Neural cell (in vitro differentiated cells): ENCODE results near the gene SMCO4. TPM values are rescaled to one million over a fixed set of nuclear protein-coding genes. Genes with fewer than 3 reads are reported as not detected.

Experiments
- H2AFZ ChIP-seq: fragments of 200-600, 300-800 bp; sonication (generic), shearing (Covaris generic); 2 replicates; pipeline ENCODE4 v1.6.0; 2014; ENCODE audit warnings: low read depth, mild to moderate bottlenecking, antibody characterized with exemption, low read length, moderate library complexity
- H3F3A ChIP-seq: fragments of 200-600 bp; shearing (Covaris generic); 2 replicates; pipeline ENCODE4 v1.6.1; 2016; ENCODE audit warnings: mild to moderate bottlenecking, moderate library complexity, mixed read lengths, antibody characterized with exemption, low read length; ENCODE audit not compliant: insufficient read depth, poor library complexity, severe bottlenecking
- H3K27ac ChIP-seq: fragments of 200-600, 300-800 bp; sonication (generic), shearing (Covaris generic); 2 replicates; pipeline ENCODE4 v1.5.1; 2014; ENCODE audit warnings: mild to moderate bottlenecking, low read length, moderate library complexity
- H3K27me3 ChIP-seq: fragments of 300-800, 200-600 bp; sonication (generic), shearing (Covaris generic); 2 replicates; pipeline ENCODE4 v1.6.0; 2014; ENCODE audit warnings: mild to moderate bottlenecking, low read depth, low read length, moderate library complexity; ENCODE audit not compliant: insufficient read depth
- H3K36me3 ChIP-seq: fragments of 300-800, 200-600 bp; sonication (generic), shearing (Covaris generic); 2 replicates; pipeline ENCODE4 v1.5.1; 2014; ENCODE audit warnings: mild to moderate bottlenecking, antibody characterized with exemption, low read length, moderate library complexity; ENCODE audit not compliant: insufficient read depth
- H3K4me2 ChIP-seq: fragments of 300-800, 200-600 bp; sonication (generic), shearing (Covaris generic); 2 replicates; pipeline ENCODE4 v1.6.0; 2014; ENCODE audit warnings: mild to moderate bottlenecking, low read length
- H3K4me3 ChIP-seq: fragments of 300-800, 200-600 bp; sonication (generic), shearing (Covaris generic); 2 replicates; pipeline ENCODE4 v1.5.1; 2014; ENCODE audit warnings: mild to moderate bottlenecking, low read length, moderate library complexity
- H3K79me2 ChIP-seq: fragments of 200-600 bp; shearing (Covaris generic); replicated peaks from 2 replicates; pipeline ENCODE4 v1.6.0; 2014; ENCODE audit warnings: mild to moderate bottlenecking, low read length, moderate library complexity; ENCODE audit not compliant: insufficient read depth
- H3K9ac ChIP-seq: fragments of 300-800, 200-600 bp; sonication (generic), shearing (Covaris generic); 2 replicates; pipeline ENCODE4 v1.6.1; 2016; ENCODE audit warnings: mild to moderate bottlenecking, low read length, mixed read lengths
- H3K9me2 ChIP-seq: fragments of 200-600 bp; shearing (Covaris generic); 2 replicates; pipeline ENCODE4 v1.6.1; 2016; ENCODE audit warnings: mild to moderate bottlenecking, low read length, mixed read lengths; ENCODE audit not compliant: insufficient read depth
- H3K9me3 ChIP-seq: fragments of 200-600, 300-800 bp; sonication (generic), shearing (Covaris generic); 2 replicates; pipeline ENCODE4 v1.6.1; 2016; ENCODE audit warnings: mild to moderate bottlenecking, mixed run types, low read length, moderate library complexity, mixed read lengths
- H4K20me1 ChIP-seq: fragments of 200-600 bp; shearing (Covaris generic); 2 replicates; pipeline ENCODE4 v1.6.1; 2016; ENCODE audit warnings: mild to moderate bottlenecking, mixed run types; ENCODE audit not compliant: insufficient read depth
- EP300 ChIP-seq: fragments of 450-650 bp; conservative IDR thresholded peaks from 2 replicates; pipeline ENCODE4 v1.6.1; 2014; ENCODE audit warnings: antibody characterized with exemption, mild to moderate bottlenecking, moderate library complexity; ENCODE audit not compliant: poor library complexity, severe bottlenecking
- EZH2 ChIP-seq: fragments of 200-600, 300-800 bp; shearing (Covaris generic), sonication (generic); IDR thresholded peaks from 2 replicates; pipeline ENCODE4 v1.6.1; 2014; ENCODE audit warnings: antibody characterized with exemption, low read length, borderline replicate concordance, mild to moderate bottlenecking; ENCODE audit not compliant: insufficient read depth, poor library complexity, severe bottlenecking
- MXI1 ChIP-seq: fragments of 450-650 bp; conservative IDR thresholded peaks from 2 replicates; pipeline ENCODE4 v1.6.1; 2014; ENCODE audit warnings: antibody characterized with exemption, mild to moderate bottlenecking; ENCODE audit not compliant: poor library complexity, severe bottlenecking
- POLR2AphosphoS5 ChIP-seq: IDR thresholded peaks from 2 replicates; pipeline ENCODE4 v1.6.1; 2012
- RAD21 ChIP-seq: fragments of 450-650 bp; conservative IDR thresholded peaks from 2 replicates; pipeline ENCODE4 v1.6.1; 2014; ENCODE audit warnings: antibody characterized with exemption, mild to moderate bottlenecking, moderate library complexity
- REST ChIP-seq: IDR thresholded peaks from 2 replicates; pipeline ENCODE4 v1.6.1; 2012; ENCODE audit warnings: borderline replicate concordance
- SMC3 ChIP-seq: fragments of 450-650 bp; conservative IDR thresholded peaks from 2 replicates; pipeline ENCODE4 v1.6.1; 2014; ENCODE audit warnings: antibody characterized with exemption, mild to moderate bottlenecking, moderate library complexity; ENCODE audit not compliant: poor library complexity
- TAF1 ChIP-seq: IDR thresholded peaks from 2 replicates; pipeline ENCODE4 v1.6.1; 2012; ENCODE audit warnings: low read depth
- polyA plus RNA-seq: library from polyadenylated mRNA; depleted of rRNA; stranded (reverse); fragments of >200 nt; gene quantifications from 2 replicates; pipeline ENCODE4 v1.2.3, GENCODE V29; 2014
- TF ChIP-seq, protein P1 (sequence below): fragments of 450-650 bp; IDR thresholded peaks from 2 replicates; pipeline ENCODE4 v1.5.1; 2014; ENCODE audit warnings: antibody characterized with exemption, mild to moderate bottlenecking, moderate library complexity; ENCODE audit not compliant: poor library complexity, severe bottlenecking

SMCO4 gene
- polyA plus RNA-seq, 1 donor from 2014 or later, result 10.0 TPM

DNA sequence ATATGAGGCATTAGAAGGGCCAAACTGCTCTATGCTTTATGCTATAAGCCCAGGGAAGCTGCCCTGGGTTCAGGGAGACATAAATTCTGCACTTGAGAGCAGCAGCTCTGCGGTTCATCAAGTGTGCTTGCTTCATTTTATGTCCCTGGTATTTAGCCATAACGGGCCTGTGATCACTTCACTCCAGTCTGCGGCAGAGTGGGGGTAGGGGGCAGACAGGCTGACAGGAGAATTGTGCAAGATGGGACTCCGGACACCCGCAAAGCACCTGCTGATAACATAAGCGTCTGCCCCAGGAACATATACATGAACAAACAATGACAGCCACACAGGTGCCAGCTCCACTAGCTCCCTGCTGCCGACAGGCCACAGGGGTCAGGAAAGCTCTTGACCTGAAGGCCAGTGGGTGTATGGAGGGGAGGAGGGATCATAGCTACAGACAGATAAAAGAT, 56.1 kb downstream of the SMCO4 start:
- Histone ChIP-seq H3K9me3 (no peaks in the 10 kb centered on the region), H3K27me3 (no peaks in the 10 kb centered on the region), H3F3A (no peaks in the 10 kb centered on the region), H3K27ac (peak overlapping the region; percentile 9), H3K79me2 (no peaks in the 10 kb centered on the region), H3K9me2 (no peaks in the 10 kb centered on the region), H3K36me3 (no peaks in the 10 kb centered on the region), H3K4me3 (no peak overlapping the region), H4K20me1 (no peaks in the 10 kb centered on the region), H2AFZ (no peak overlapping the region), H3K9ac (peak overlapping the region; percentile 24), H3K4me2 (no peak overlapping the region)
- TF ChIP-seq MXI1 (no peak), EZH2 (no peak), REST (no peak), SMC3 (no peak), RAD21 (no peak), TAF1 (no peak)
- TF ChIP-seq, protein P1, sequence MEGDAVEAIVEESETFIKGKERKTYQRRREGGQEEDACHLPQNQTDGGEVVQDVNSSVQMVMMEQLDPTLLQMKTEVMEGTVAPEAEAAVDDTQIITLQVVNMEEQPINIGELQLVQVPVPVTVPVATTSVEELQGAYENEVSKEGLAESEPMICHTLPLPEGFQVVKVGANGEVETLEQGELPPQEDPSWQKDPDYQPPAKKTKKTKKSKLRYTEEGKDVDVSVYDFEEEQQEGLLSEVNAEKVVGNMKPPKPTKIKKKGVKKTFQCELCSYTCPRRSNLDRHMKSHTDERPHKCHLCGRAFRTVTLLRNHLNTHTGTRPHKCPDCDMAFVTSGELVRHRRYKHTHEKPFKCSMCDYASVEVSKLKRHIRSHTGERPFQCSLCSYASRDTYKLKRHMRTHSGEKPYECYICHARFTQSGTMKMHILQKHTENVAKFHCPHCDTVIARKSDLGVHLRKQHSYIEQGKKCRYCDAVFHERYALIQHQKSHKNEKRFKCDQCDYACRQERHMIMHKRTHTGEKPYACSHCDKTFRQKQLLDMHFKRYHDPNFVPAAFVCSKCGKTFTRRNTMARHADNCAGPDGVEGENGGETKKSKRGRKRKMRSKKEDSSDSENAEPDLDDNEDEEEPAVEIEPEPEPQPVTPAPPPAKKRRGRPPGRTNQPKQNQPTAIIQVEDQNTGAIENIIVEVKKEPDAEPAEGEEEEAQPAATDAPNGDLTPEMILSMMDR, result no peak

- Histone ChIP-seq H3K27ac (no peak overlapping the region), H3K9me2 (no peaks in the 10 kb centered on the region), H3K9ac (no peak overlapping the region), H3K79me2 (no peaks in the 10 kb centered on the region), H3F3A (no peaks in the 10 kb centered on the region), H2AFZ (no peak overlapping the region), H3K27me3 (no peaks in the 10 kb centered on the region), H3K9me3 (no peaks in the 10 kb centered on the region), H4K20me1 (no peaks in the 10 kb centered on the region), H3K4me3 (no peak overlapping the region), H3K36me3 (no peaks in the 10 kb centered on the region), H3K4me2 (no peak overlapping the region)
- TF ChIP-seq EP300 (no peak), EZH2 (no peak), MXI1 (no peak), SMC3 (no peak), POLR2AphosphoS5 (no peak), REST (no peak), RAD21 (no peak), TAF1 (no peak)
- TF ChIP-seq, protein P1, result no peak
Observed at GRCh38 chr11:93485983-93486382, 57.2 kb downstream of the SMCO4 start.
